Tibial nerve (tissue), 3 donors: ENCODE data around the gene ZNF283.

Source experiments
- POLR2A ChIP-seq, 2 donors: fragments of 450-650 bp; IDR thresholded peaks; one replicate each; pipeline ENCODE4 v1.6.1; 2017; ENCODE audit warnings: antibody characterized with exemption in 2 of 2, mild to moderate bottlenecking in 2 of 2, moderate library complexity in 2 of 2
- TF ChIP-seq, protein P1 (sequence below), 5 experiments: fragments of 200-600 bp in 3 of 5; fragments of 450-650 bp in 2 of 5; sonication (generic) in 3 of 5; IDR thresholded peaks; one replicate each; pipeline ENCODE4 v1.5.1; 2016 to 2019; ENCODE audit warnings: antibody characterized with exemption in 5 of 5, mild to moderate bottlenecking in 3 of 5, moderate library complexity in 2 of 5

DNA sequence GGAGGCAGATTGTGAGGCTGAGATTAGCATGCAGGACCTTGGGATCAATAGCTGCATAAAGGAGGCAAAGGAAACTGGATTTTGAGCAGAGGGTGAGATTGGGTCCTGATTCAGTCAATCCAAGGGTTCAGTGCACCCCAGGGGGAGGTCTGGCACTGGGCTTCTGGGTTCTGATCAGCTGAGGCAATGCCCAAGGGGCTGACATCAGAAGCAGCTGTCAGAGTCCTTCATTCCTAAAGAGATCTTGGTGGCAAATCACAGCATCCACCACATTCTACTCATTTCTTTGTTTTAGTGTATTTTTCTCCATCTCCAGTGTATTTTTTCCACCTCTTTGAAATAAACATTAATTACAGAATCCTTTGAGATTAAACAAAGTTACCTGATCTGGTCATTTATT, 19.5 kb upstream of the ZNF283 start:
- TF ChIP-seq, protein P1, sequence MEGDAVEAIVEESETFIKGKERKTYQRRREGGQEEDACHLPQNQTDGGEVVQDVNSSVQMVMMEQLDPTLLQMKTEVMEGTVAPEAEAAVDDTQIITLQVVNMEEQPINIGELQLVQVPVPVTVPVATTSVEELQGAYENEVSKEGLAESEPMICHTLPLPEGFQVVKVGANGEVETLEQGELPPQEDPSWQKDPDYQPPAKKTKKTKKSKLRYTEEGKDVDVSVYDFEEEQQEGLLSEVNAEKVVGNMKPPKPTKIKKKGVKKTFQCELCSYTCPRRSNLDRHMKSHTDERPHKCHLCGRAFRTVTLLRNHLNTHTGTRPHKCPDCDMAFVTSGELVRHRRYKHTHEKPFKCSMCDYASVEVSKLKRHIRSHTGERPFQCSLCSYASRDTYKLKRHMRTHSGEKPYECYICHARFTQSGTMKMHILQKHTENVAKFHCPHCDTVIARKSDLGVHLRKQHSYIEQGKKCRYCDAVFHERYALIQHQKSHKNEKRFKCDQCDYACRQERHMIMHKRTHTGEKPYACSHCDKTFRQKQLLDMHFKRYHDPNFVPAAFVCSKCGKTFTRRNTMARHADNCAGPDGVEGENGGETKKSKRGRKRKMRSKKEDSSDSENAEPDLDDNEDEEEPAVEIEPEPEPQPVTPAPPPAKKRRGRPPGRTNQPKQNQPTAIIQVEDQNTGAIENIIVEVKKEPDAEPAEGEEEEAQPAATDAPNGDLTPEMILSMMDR (IDR thresholded peaks at IDR 0.05) = no peak
- TF ChIP-seq POLR2A (IDR thresholded peaks at IDR 0.05) = no peak
